ENCODE measurements around the gene TNNC1.

GRCh38 chr3:52440249-52440551 is 13.6 kb downstream of the TNNC1 start:
- no peak for TF ChIP-seq CTCF (IDR thresholded peaks at IDR 0.05 in 2 of 3, conservative IDR thresholded peaks at IDR 0.05 in 1 of 3; ENCODE audit: control insufficient read depth in 2 of 3, extremely low read depth in 1 of 3, insufficient read depth in 1 of 3, low read depth in 3 of 3, low read length in 3 of 3)
- TF ChIP-seq BRCA1 (IDR thresholded peaks at IDR 0.05; ENCODE audit: low read depth, low read length), result no peak
- TF ChIP-seq ZZZ3 (IDR thresholded peaks at IDR 0.05; ENCODE audit: control insufficient read depth, insufficient read length, low read depth), result no peak
- no peak for TF ChIP-seq ZBTB40 (IDR thresholded peaks at IDR 0.05; ENCODE audit: borderline replicate concordance)
- no peak for TF ChIP-seq ATF3 (IDR thresholded peaks at IDR 0.05; ENCODE audit: borderline replicate concordance, extremely low read depth, low read depth, low read length)
- no peak for TF ChIP-seq SP1 (IDR thresholded peaks at IDR 0.05; ENCODE audit: low read depth, low read length)
- TF ChIP-seq GABPA (IDR thresholded peaks at IDR 0.05; ENCODE audit: low read depth), result no peak
